ENCODE measurements around the gene CCDC175.
A peak's percentile ranks its signal among the peaks of the same experiment; 100 is the strongest.

CCDC175 gene

GRCh38 chr14:59530349-59530748 lies 46.3 kb downstream of the CCDC175 start:
- no peak for DNase-seq (ENCODE audit: low read depth)
- H3K4me3 ChIP-seq (ENCODE audit: low read length) = no peak overlapping the region
- no peak for TF ChIP-seq CTCF (conservative IDR thresholded peaks at IDR 0.05; ENCODE audit: low read depth, low read length)

- DNase-seq (ENCODE audit: low read depth) = no peak
- TF ChIP-seq CTCF (conservative IDR thresholded peaks at IDR 0.05; ENCODE audit: low read depth, low read length) = no peak
- no peak overlapping the region for H3K4me3 ChIP-seq (ENCODE audit: low read length)
These were observed 47.4 kb downstream of the CCDC175 start for GRCh38 chr14:59529189-59529588.

GRCh38 chr14:59520224-59520623 lies 56.4 kb downstream of the CCDC175 start:
- TF ChIP-seq CTCF (conservative IDR thresholded peaks at IDR 0.05; ENCODE audit: low read depth, low read length) = no peak
- no peak overlapping the region for H3K4me3 ChIP-seq (ENCODE audit: low read length)
- DNase-seq (ENCODE audit: low read depth) = no peak

- DNase-seq (ENCODE audit: low read depth) = no peak
- TF ChIP-seq CTCF (conservative IDR thresholded peaks at IDR 0.05; ENCODE audit: low read depth, low read length) = peak; percentile 88
- H3K4me3 ChIP-seq (ENCODE audit: low read length) = no peak overlapping the region
These were observed 64.6 kb downstream of the CCDC175 start for GRCh38 chr14:59511916-59512575.

- no peak overlapping the region for H3K4me3 ChIP-seq (ENCODE audit: low read length)
- TF ChIP-seq CTCF (conservative IDR thresholded peaks at IDR 0.05; ENCODE audit: low read depth, low read length) = no peak
- no peak for DNase-seq (ENCODE audit: low read depth)
These were observed 65.6 kb downstream of the CCDC175 start for GRCh38 chr14:59510966-59511365.

GRCh38 chr14:59510001-59510400 lies 66.6 kb downstream of the CCDC175 start:
- no peak for DNase-seq (ENCODE audit: low read depth)
- TF ChIP-seq CTCF (conservative IDR thresholded peaks at IDR 0.05; ENCODE audit: low read depth, low read length) = no peak
- no peak overlapping the region for H3K4me3 ChIP-seq (ENCODE audit: low read length)

- TF ChIP-seq CTCF (conservative IDR thresholded peaks at IDR 0.05; ENCODE audit: low read depth, low read length) = no peak
- no peak overlapping the region for H3K4me3 ChIP-seq (ENCODE audit: low read length)
- no peak for DNase-seq (ENCODE audit: low read depth)
These were observed 67.5 kb downstream of the CCDC175 start for GRCh38 chr14:59509101-59509500.
